KMS-11 (cell line): Measurements from ENCODE around the gene GDF15.
"Not testable (repeated sequence)": the region's sequence is repeated elsewhere in the genome, so short reads cannot be mapped to it uniquely, and the experiment has no call there.

Source experiments
- H2AFZ ChIP-seq: fragments of 200-600 bp; sonication (generic); 2 replicates; pipeline ENCODE4 v1.6.1; 2016; ENCODE audit warnings: antibody characterized with exemption, mixed run types, low read depth
- H3K27ac ChIP-seq: fragments of 200-600 bp; sonication (generic); 2 replicates; pipeline ENCODE4 v1.6.1; 2016; ENCODE audit warnings: mild to moderate bottlenecking, mixed run types
- H3K27me3 ChIP-seq: fragments of 200-600 bp; sonication (generic); 2 replicates; pipeline ENCODE4 v1.6.1; 2017; ENCODE audit warnings: mild to moderate bottlenecking, low read depth, mixed run types, moderate library complexity; ENCODE audit not compliant: insufficient read depth
- H3K36me3 ChIP-seq: fragments of 200-600 bp; sonication (generic); 2 replicates; pipeline ENCODE4 v1.6.1; 2017; ENCODE audit warnings: mild to moderate bottlenecking, mixed run types; ENCODE audit not compliant: insufficient read depth
- H3K4me1 ChIP-seq: fragments of 200-600 bp; sonication (generic); 2 replicates; pipeline ENCODE4 v1.6.1; 2016; ENCODE audit warnings: mild to moderate bottlenecking, low read depth, mixed run types; ENCODE audit not compliant: poor library complexity, severe bottlenecking
- H3K4me2 ChIP-seq: fragments of 200-600 bp; sonication (generic); 2 replicates; pipeline ENCODE4 v1.7.0; 2016; ENCODE audit warnings: mild to moderate bottlenecking, mixed run types
- H3K4me3 ChIP-seq: fragments of 200-600 bp; sonication (generic); IDR thresholded peaks from 2 replicates; pipeline ENCODE4 v1.6.1; 2017; ENCODE audit warnings: low read depth, low read length, mixed read lengths; ENCODE audit not compliant: insufficient read depth
- H3K79me2 ChIP-seq: fragments of 200-600 bp; sonication (generic); 2 replicates; pipeline ENCODE4 v1.6.1; 2016; ENCODE audit warnings: low read depth, mixed run types; ENCODE audit not compliant: insufficient read depth
- H3K9ac ChIP-seq: fragments of 200-600 bp; sonication (generic); 2 replicates; pipeline ENCODE4 v1.6.1; 2016; ENCODE audit warnings: mild to moderate bottlenecking, mixed run types
- H4K20me1 ChIP-seq: fragments of 200-600 bp; sonication (generic); 2 replicates; pipeline ENCODE4 v1.6.1; 2016; ENCODE audit warnings: mild to moderate bottlenecking, mixed run types; ENCODE audit not compliant: insufficient read depth
- CTCF ChIP-seq: fragments of 200-600 bp; sonication (generic); conservative IDR thresholded peaks from 2 replicates; pipeline ENCODE4 v1.6.1; 2017; ENCODE audit warnings: low read depth, mild to moderate bottlenecking, antibody characterized with exemption, low read length, moderate library complexity, mixed read lengths

GDF15 gene

GRCh38 chr19:18351544-18351943, 34.4 kb upstream of the GDF15 start:
- no peak overlapping the region for H3K27ac ChIP-seq
- H3K36me3 ChIP-seq = no peaks in the 10 kb centered on the region
- H3K9ac ChIP-seq = no peak overlapping the region
- H3K4me2 ChIP-seq = no peak overlapping the region
- no peaks in the 10 kb centered on the region for H3K79me2 ChIP-seq
- H4K20me1 ChIP-seq = no peaks in the 10 kb centered on the region
- no peaks in the 10 kb centered on the region for H3K4me1 ChIP-seq
- no peak overlapping the region for H3K4me3 ChIP-seq
- no peak for TF ChIP-seq CTCF
- H2AFZ ChIP-seq = no peak overlapping the region
- H3K27me3 ChIP-seq = peaks cover 2% of the 10 kb centered on the region; the same call in 1 of the 2 replicates

DNA sequence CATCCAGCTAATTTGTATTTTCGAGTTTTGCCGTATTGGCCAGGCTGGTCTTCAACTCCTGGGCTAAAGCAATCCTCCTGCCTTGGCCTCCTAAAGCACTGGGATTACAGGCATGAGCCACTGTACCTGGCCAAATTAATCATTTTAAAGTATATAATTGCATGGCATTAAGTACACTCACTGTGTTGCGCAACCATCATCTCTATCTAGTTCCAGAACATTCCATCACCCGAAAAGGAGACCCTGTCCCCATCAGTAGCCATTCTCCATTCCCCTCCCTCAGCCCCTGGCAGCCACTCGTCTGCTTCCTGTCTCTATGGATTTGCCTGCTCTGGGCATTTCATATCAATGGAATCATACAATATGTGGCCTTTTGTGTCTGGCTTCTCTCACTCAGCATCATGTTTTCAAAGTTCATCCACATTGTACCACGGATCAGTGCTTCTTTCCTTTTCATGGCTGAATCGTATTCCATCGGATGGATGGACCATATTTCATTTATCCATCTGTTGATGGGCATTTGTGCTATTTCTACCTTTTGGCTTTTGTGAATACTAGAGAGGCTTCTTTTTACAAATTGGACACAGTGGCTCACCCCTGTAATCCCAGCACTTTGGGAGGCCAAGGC, 32.5 kb upstream of the GDF15 start:
- no peak for TF ChIP-seq CTCF
- H3K9ac ChIP-seq = no peak overlapping the region
- no peak overlapping the region for H3K27ac ChIP-seq
- H3K4me3 ChIP-seq = no peak overlapping the region
- no peaks in the 10 kb centered on the region for H4K20me1 ChIP-seq
- H3K4me1 ChIP-seq = no peaks in the 10 kb centered on the region
- no peaks in the 10 kb centered on the region for H3K79me2 ChIP-seq
- no peaks in the 10 kb centered on the region; the same call in 1 of the 2 replicates for H3K27me3 ChIP-seq
- H2AFZ ChIP-seq = no peak overlapping the region
- no peak overlapping the region for H3K4me2 ChIP-seq
- H3K36me3 ChIP-seq = no peaks in the 10 kb centered on the region

- H3K4me3 ChIP-seq, H3K9ac ChIP-seq, H3K36me3 ChIP-seq, H3K79me2 ChIP-seq, H3K27ac ChIP-seq, H3K4me1 ChIP-seq, H3K27me3 ChIP-seq, H4K20me1 ChIP-seq, H3K4me2 ChIP-seq, H2AFZ ChIP-seq: not testable (repeated sequence)
Measured at GRCh38 chr19:18354743-18355142, 31.2 kb upstream of the GDF15 start.

GRCh38 chr19:18357041-18357440, 28.9 kb upstream of the GDF15 start:
- no peaks in the 10 kb centered on the region; the same call in 1 of the 2 replicates for H3K27me3 ChIP-seq
- no peak overlapping the region for H3K4me2 ChIP-seq
- no peaks in the 10 kb centered on the region for H3K79me2 ChIP-seq
- no peak for TF ChIP-seq CTCF
- no peak overlapping the region for H3K4me3 ChIP-seq
- H3K4me1 ChIP-seq = no peaks in the 10 kb centered on the region
- H2AFZ ChIP-seq = no peak overlapping the region
- no peak overlapping the region for H3K9ac ChIP-seq
- H3K36me3 ChIP-seq = no peaks in the 10 kb centered on the region
- no peak overlapping the region for H3K27ac ChIP-seq
- no peaks in the 10 kb centered on the region for H4K20me1 ChIP-seq

- no peaks in the 10 kb centered on the region for H3K36me3 ChIP-seq
- no peak for TF ChIP-seq CTCF
- H3K27me3 ChIP-seq = no peaks in the 10 kb centered on the region; the same call in 1 of the 2 replicates
- no peak overlapping the region for H3K9ac ChIP-seq
- H3K27ac ChIP-seq = no peak overlapping the region
- H3K4me1 ChIP-seq = peaks cover 3% of the 10 kb centered on the region
- H3K79me2 ChIP-seq = no peaks in the 10 kb centered on the region
- no peak overlapping the region for H2AFZ ChIP-seq
- no peak overlapping the region for H3K4me3 ChIP-seq
- H3K4me2 ChIP-seq = no peak overlapping the region
- H4K20me1 ChIP-seq = no peaks in the 10 kb centered on the region
Measured at GRCh38 chr19:18361646-18362045, 24.3 kb upstream of the GDF15 start.
